Brain microvascular endothelial cell (primary cell): ENCODE data around the gene RNU6-1.

ENCODE experiments used
- DNase-seq: peaks from one replicate; pipeline ENCODE4 v3.0.0-alpha.2; 2020
- H3K27ac ChIP-seq: fragments of 250-450 bp; sonication (Bioruptor Pico); 2 replicates; pipeline ENCODE4 v1.5.1; 2020; ENCODE audit warnings: mild to moderate bottlenecking, moderate library complexity
- H3K27me3 ChIP-seq: fragments of 250-450 bp; sonication (Bioruptor Pico); replicated peaks from 2 replicates; pipeline ENCODE4 v1.5.1; 2020; ENCODE audit warnings: mild to moderate bottlenecking
- H3K36me3 ChIP-seq: fragments of 250-450 bp; sonication (Bioruptor Pico); replicated peaks from 2 replicates; pipeline ENCODE4 v1.5.1; 2020; ENCODE audit warnings: mild to moderate bottlenecking
- H3K4me3 ChIP-seq: 2 replicates; pipeline ENCODE4 v1.5.1; 2011; ENCODE audit warnings: low read depth, mild to moderate bottlenecking, control low read depth, low read length, moderate library complexity
- in situ Hi-C: cut with HindIII; loops from 2 replicates; pipeline ENCODE4 v1.10.0; 2017; ENCODE audit warnings: low sequenced_read_pairs, low pct_ligation_motif_present
- TF ChIP-seq, protein P1 (sequence below): IDR thresholded peaks from 2 replicates; pipeline ENCODE4 v1.5.1; 2011; ENCODE audit warnings: low read depth, mild to moderate bottlenecking, moderate library complexity, low read length, control low read depth, inconsistent platforms; ENCODE audit errors: missing control alignments

RNU6-1 gene

DNA sequence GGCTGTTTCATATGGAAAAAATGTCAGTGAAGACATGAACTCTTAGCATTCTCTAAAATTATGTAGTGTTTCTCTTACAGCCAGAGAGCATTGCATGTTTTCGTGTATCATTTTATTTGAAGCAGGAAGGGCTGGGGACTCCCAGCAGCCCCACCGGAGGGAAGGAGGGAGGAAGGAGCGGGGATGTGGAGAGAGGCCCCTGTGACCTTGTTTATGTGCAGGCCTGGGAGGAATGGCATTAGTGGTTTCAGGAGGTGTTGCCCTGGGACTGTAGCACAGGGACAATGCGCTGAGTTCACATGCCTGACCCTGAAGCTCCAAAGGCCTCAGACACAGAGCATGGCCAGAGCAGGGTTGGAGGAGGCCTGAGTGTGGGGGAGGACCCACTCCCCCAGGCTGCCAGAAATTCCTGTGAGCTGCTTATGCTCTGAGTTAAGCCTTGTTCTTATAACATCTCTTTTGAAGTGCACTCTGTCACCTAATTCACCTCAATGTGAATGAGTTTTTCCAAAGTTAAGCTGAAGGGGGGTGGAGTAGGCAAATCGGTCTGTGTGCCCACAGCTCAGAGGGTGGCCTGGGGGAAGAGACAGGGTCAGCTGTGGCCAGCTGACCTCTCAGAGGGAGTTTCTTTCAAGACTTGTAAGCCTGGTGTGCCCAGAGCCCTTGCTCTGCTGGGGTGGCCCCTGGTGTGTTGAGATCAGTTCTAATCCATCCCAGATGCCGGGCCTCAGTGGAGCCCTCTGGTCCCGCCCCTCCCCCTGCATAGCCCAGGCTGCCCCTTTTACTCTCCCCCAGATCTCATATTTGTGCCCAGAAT is 3.9 kb upstream of the RNU6-1 start:
- H3K27ac ChIP-seq: no peak overlapping the region
- no peaks in the 10 kb centered on the region for H3K36me3 ChIP-seq
- TF ChIP-seq, protein P1, sequence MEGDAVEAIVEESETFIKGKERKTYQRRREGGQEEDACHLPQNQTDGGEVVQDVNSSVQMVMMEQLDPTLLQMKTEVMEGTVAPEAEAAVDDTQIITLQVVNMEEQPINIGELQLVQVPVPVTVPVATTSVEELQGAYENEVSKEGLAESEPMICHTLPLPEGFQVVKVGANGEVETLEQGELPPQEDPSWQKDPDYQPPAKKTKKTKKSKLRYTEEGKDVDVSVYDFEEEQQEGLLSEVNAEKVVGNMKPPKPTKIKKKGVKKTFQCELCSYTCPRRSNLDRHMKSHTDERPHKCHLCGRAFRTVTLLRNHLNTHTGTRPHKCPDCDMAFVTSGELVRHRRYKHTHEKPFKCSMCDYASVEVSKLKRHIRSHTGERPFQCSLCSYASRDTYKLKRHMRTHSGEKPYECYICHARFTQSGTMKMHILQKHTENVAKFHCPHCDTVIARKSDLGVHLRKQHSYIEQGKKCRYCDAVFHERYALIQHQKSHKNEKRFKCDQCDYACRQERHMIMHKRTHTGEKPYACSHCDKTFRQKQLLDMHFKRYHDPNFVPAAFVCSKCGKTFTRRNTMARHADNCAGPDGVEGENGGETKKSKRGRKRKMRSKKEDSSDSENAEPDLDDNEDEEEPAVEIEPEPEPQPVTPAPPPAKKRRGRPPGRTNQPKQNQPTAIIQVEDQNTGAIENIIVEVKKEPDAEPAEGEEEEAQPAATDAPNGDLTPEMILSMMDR: no peak
- no peak for DNase-seq
- no peaks in the 10 kb centered on the region for H3K27me3 ChIP-seq
- H3K4me3 ChIP-seq: no peak overlapping the region
- in situ Hi-C loops: no loop called here

DNA sequence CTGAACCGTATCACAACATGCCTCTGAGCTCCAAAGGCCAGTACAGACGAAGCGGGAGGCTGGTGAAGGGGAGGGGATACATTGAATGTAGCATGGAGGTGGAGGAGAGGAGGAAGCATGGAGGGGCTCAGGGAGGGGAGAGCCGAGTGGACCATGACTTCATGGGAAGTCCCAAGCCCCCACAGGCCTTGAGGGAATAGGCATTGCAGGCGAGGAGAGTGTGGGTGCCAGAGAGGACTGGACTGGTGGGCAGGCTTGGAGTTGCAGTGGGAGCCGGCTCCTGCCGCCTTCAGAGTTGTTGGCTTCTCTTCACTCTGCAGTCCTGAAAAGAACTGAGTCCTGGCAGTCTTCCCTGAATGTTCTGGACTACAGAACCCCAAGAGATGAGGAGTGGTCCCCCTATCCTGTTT is 3.3 kb upstream of the RNU6-1 start:
- TF ChIP-seq, protein P1: no peak
- no peak overlapping the region for H3K27ac ChIP-seq
- no peak for DNase-seq
- in situ Hi-C loops: no loop called here
- no peaks in the 10 kb centered on the region for H3K27me3 ChIP-seq
- H3K36me3 ChIP-seq: no peaks in the 10 kb centered on the region
- H3K4me3 ChIP-seq: no peak overlapping the region

DNA sequence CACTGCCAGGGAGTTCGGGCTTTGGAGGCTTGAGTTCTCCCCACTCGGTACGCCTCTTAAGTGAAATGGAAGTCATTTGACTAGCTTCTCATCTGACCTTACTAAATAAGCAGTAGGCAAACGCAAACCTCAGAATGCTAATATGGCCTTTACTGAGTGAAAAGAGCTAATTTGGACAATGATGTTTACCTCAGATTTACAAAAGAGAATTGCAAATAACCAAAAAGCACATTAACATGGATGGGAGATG is 1.6 kb upstream of the RNU6-1 start:
- in situ Hi-C loops: no loop called here
- TF ChIP-seq, protein P1: no peak
- no peaks in the 10 kb centered on the region for H3K36me3 ChIP-seq
- H3K27me3 ChIP-seq: no peaks in the 10 kb centered on the region
- H3K4me3 ChIP-seq: no peak overlapping the region
- H3K27ac ChIP-seq: no peak overlapping the region
- DNase-seq: no peak

DNA sequence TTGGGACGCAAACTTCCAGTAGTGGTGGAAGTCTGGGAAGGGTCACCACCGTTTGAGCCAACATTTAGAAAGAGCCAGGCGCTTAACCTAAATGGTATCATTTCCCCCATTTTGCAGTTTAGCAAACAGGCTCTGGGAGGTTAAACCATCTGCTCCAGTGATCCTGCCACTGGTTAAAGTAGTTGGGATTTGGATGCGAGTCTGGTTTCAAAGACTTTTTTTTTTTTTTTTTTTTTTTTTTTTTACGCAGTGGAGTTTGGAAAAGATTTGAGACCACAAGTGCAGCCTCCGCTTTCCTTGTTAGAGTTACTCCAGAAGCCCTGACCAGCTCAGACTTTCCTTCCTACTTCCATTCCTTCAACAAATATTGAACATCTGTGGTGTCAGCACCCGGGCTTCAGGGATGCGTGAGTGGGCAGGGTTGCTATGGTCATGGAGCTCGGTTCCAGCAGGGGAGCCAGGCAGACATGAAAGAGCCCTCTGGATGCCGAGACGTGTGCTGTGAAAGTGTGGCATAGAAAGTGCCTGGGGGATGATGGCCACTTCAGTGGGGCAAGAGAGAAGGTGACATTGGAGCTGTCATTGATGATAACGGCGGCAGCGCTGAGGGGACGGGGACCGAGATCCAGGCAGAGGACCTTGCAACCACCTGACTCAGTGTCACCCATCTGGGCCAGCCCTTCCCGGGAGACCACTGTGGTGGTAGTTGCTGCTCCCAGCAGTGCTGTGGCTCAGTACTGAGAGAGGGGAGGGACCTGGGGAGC is 1.1 kb upstream of the RNU6-1 start:
- Histone ChIP-seq H3K36me3 (no peaks in the 10 kb centered on the region), H3K27ac (peak overlapping the region; percentile 90), H3K4me3 (peak overlapping the region; percentile 99), H3K27me3 (peaks cover 2% of the 10 kb centered on the region)
- no peak for DNase-seq
- in situ Hi-C loops: no loop called here
- TF ChIP-seq, protein P1: no peak

DNA sequence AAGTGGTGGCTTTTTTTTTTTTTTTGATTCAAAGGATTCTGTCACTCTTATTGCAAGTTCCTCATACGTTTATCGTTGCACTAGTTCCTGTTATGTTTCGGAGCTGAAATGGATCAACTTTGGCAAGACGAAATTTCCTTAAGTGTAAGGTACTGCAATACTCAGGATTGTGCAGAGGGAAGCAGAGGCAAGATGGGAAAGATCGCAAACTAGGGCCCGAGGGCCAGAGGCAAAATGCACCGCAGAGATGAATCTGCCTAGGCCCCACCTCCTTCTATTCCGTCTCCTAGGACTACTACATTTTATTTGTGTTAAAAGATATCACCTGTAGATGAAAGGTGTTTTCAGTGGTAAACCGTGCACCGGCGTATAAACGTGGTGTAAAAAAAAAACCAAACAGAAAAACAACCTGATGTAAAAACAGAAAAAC is 331 bp downstream of the RNU6-1 start:
- no peak for DNase-seq
- peak overlapping the region; percentile 99 for H3K4me3 ChIP-seq
- peak overlapping the region; percentile 90 for H3K27ac ChIP-seq
- in situ Hi-C loops: no loop called here
- peaks cover 16% of the 10 kb centered on the region for H3K27me3 ChIP-seq
- no peaks in the 10 kb centered on the region for H3K36me3 ChIP-seq
- TF ChIP-seq, protein P1: no peak
